SK-N-MC (cell line): ENCODE data around the gene CFAP20DC.
"Not testable (repeated sequence)": the region's sequence is repeated elsewhere in the genome, so short reads cannot be mapped to it uniquely, and the experiment has no call there.

ENCODE experiments used
- DNase-seq: peaks from one replicate; pipeline ENCODE4 v3.0.0-alpha.2; 2011; ENCODE audit warnings: low read depth, low spot score
- H3K27ac ChIP-seq: fragments of 200-600 bp; sonication (generic); 2 replicates; pipeline ENCODE4 v1.5.1; 2016; ENCODE audit warnings: mixed run types
- H3K36me3 ChIP-seq: fragments of 200-600 bp; sonication (generic); 2 replicates; pipeline ENCODE4 v1.6.1; 2017; ENCODE audit warnings: antibody characterized with exemption, low read length, mixed read lengths; ENCODE audit not compliant: insufficient read depth
- H3K4me3 ChIP-seq: fragments of 200-600 bp; sonication (generic); 2 replicates; pipeline ENCODE4 v1.5.1; 2016
- H3K9ac ChIP-seq: fragments of 200-600 bp; sonication (generic); 2 replicates; pipeline ENCODE4 v1.8.0; 2017; ENCODE audit warnings: mixed run types, mixed read lengths; ENCODE audit not compliant: insufficient read length
- H3K9me3 ChIP-seq: fragments of 200-600 bp; sonication (generic); 2 replicates; pipeline ENCODE4 v1.6.1; 2017; ENCODE audit warnings: low read depth, mild to moderate bottlenecking, antibody characterized with exemption, low read length, moderate library complexity, mixed read lengths
- EZH2 ChIP-seq: fragments of 200-600 bp; sonication (generic); IDR thresholded peaks from one replicate; pipeline ENCODE4 v1.6.1; 2017; ENCODE audit warnings: antibody characterized with exemption
- FOXP2 ChIP-seq: optimal IDR thresholded peaks from 2 replicates; pipeline ENCODE3; 2011; ENCODE audit warnings: mild to moderate bottlenecking, moderate library complexity; ENCODE audit not compliant: insufficient read depth; ENCODE audit errors: extremely low read length, control extremely low read depth
- POLR2AphosphoS5 ChIP-seq: IDR thresholded peaks from 2 replicates; pipeline ENCODE4 v1.6.1; 2012; ENCODE audit warnings: mild to moderate bottlenecking, low read depth, low read length, borderline replicate concordance

The CFAP20DC gene

GRCh38 chr3:58991623-58992022, 58.2 kb downstream of the CFAP20DC start:
- H3K27ac ChIP-seq = no peak overlapping the region
- H3K4me3 ChIP-seq = no peak overlapping the region
- H3K36me3 ChIP-seq = no peaks in the 10 kb centered on the region
- DNase-seq = no peak
- TF ChIP-seq EZH2 = no peak
- TF ChIP-seq POLR2AphosphoS5 = no peak
- TF ChIP-seq FOXP2 = no peak
- H3K9me3 ChIP-seq = no peaks in the 10 kb centered on the region
- H3K9ac ChIP-seq = no peak overlapping the region

- DNase-seq = no peak
- H3K9ac ChIP-seq = no peak overlapping the region
- no peaks in the 10 kb centered on the region for H3K36me3 ChIP-seq
- no peaks in the 10 kb centered on the region for H3K9me3 ChIP-seq
- no peak for TF ChIP-seq FOXP2
- TF ChIP-seq EZH2 = no peak
- no peak for TF ChIP-seq POLR2AphosphoS5
- H3K4me3 ChIP-seq = no peak overlapping the region
- no peak overlapping the region for H3K27ac ChIP-seq
Observed at GRCh38 chr3:58991026-58991425, 58.8 kb downstream of the CFAP20DC start.

- Histone ChIP-seq H3K27ac (no peak overlapping the region), H3K36me3 (no peaks in the 10 kb centered on the region), H3K4me3 (no peak overlapping the region), H3K9ac (no peak overlapping the region), H3K9me3 (no peaks in the 10 kb centered on the region)
- no peak for DNase-seq
- TF ChIP-seq FOXP2 (no peak), POLR2AphosphoS5 (no peak), EZH2 (no peak)
Observed at GRCh38 chr3:58989955-58990354, 59.9 kb downstream of the CFAP20DC start.

GRCh38 chr3:58989163-58989562, 60.7 kb downstream of the CFAP20DC start:
- Histone ChIP-seq H3K9me3 (no peaks in the 10 kb centered on the region), H3K36me3 (no peaks in the 10 kb centered on the region), H3K27ac (no peak overlapping the region), H3K9ac (no peak overlapping the region), H3K4me3 (no peak overlapping the region)
- TF ChIP-seq POLR2AphosphoS5 = no peak
- TF ChIP-seq FOXP2 = no peak
- DNase-seq = no peak

- Histone ChIP-seq H3K27ac (no peak overlapping the region), H3K4me3 (no peak overlapping the region), H3K9ac (no peak overlapping the region), H3K36me3 (no peaks in the 10 kb centered on the region), H3K9me3 (no peaks in the 10 kb centered on the region)
- DNase-seq = no peak
- no peak for TF ChIP-seq EZH2
- TF ChIP-seq FOXP2 = no peak
- no peak for TF ChIP-seq POLR2AphosphoS5
Observed at GRCh38 chr3:58988041-58988440, 61.8 kb downstream of the CFAP20DC start.

GRCh38 chr3:58986654-58987053, 63.2 kb downstream of the CFAP20DC start:
- DNase-seq = no peak
- Histone ChIP-seq H3K9ac (no peak overlapping the region), H3K9me3 (no peaks in the 10 kb centered on the region), H3K4me3 (no peak overlapping the region), H3K36me3 (no peaks in the 10 kb centered on the region), H3K27ac (no peak overlapping the region)
- TF ChIP-seq EZH2 (no peak), FOXP2 (no peak)

GRCh38 chr3:58979840-58980239, 70.0 kb downstream of the CFAP20DC start:
- Histone ChIP-seq H3K9ac (no peak overlapping the region), H3K4me3 (no peak overlapping the region), H3K27ac (no peak overlapping the region), H3K36me3 (no peaks in the 10 kb centered on the region), H3K9me3 (no peaks in the 10 kb centered on the region)
- TF ChIP-seq FOXP2 (no peak), EZH2 (no peak)
- DNase-seq = no peak

GRCh38 chr3:58973796-58974195, 76.0 kb downstream of the CFAP20DC start:
- Histone ChIP-seq H3K4me3 (no peak overlapping the region), H3K9me3 (no peaks in the 10 kb centered on the region), H3K27ac (no peak overlapping the region), H3K9ac (no peak overlapping the region), H3K36me3 (no peaks in the 10 kb centered on the region)
- no peak for TF ChIP-seq POLR2AphosphoS5
- no peak for TF ChIP-seq FOXP2
- TF ChIP-seq EZH2 = no peak
- DNase-seq = no peak

- H3K27ac ChIP-seq, H3K9ac ChIP-seq, H3K36me3 ChIP-seq, H3K9me3 ChIP-seq, H3K4me3 ChIP-seq, DNase-seq: not testable (repeated sequence)
Observed at GRCh38 chr3:58967866-58968265, 82.0 kb downstream of the CFAP20DC start.
